GM12878 (cell line): Measurements from ENCODE around the gene INHBB. TPM values are rescaled to one million over a fixed set of nuclear protein-coding genes. Genes with fewer than 3 reads are reported as not detected.

Experiments
- BACH1 ChIP-seq: fragments of 450-650 bp; IDR thresholded peaks from 2 replicates; pipeline ENCODE4 v1.6.1; 2017; ENCODE audit warnings: mild to moderate bottlenecking, borderline replicate concordance
- CHD2 ChIP-seq: IDR thresholded peaks from 2 replicates; pipeline ENCODE4 v1.6.1; 2011; ENCODE audit warnings: low read depth, low read length, improper control_type of control experiment, borderline replicate concordance
- EP300 ChIP-seq, 2 experiments: fragments of 150-350 bp in 1 of 2; IDR thresholded peaks; 2 replicates each; pipeline ENCODE4 v1.6.1; 2011 to 2012; ENCODE audit warnings: low read depth in 2 of 2, low read length in 2 of 2, borderline replicate concordance in 1 of 2, improper control_type of control experiment in 1 of 2, inconsistent platforms in 1 of 2; ENCODE audit not compliant: control insufficient read depth in 1 of 2
- ESRRA ChIP-seq: IDR thresholded peaks from 2 replicates; pipeline ENCODE4 v1.6.1; 2012; ENCODE audit warnings: mild to moderate bottlenecking, low read length, improper control_type of control experiment
- JUNB ChIP-seq: IDR thresholded peaks from 2 replicates; pipeline ENCODE4 v1.6.1; 2016; ENCODE audit warnings: antibody characterized with exemption, mild to moderate bottlenecking
- NRF1 ChIP-seq: conservative IDR thresholded peaks from 2 replicates; pipeline ENCODE4 v1.6.1; 2011; ENCODE audit warnings: mild to moderate bottlenecking, low read depth, low read length, improper control_type of control experiment
- POLR2AphosphoS5 ChIP-seq: IDR thresholded peaks from 2 replicates; pipeline ENCODE4 v1.6.1; 2011; ENCODE audit warnings: mild to moderate bottlenecking, low read length, inconsistent platforms
- RBBP5 ChIP-seq: fragments of 200-600 bp; sonication (generic); conservative IDR thresholded peaks from 2 replicates; pipeline ENCODE4 v1.6.1; 2016
- SREBF1 ChIP-seq: IDR thresholded peaks from 2 replicates; pipeline ENCODE4 v1.6.1; 2012; ENCODE audit warnings: mild to moderate bottlenecking, low read length
- SUZ12 ChIP-seq: fragments of 200-600 bp; sonication (generic); IDR thresholded peaks from one replicate; pipeline ENCODE4 v1.6.1; 2018; ENCODE audit warnings: antibody characterized with exemption, mild to moderate bottlenecking; ENCODE audit not compliant: unreplicated experiment
- YY1 ChIP-seq: IDR thresholded peaks from 2 replicates; pipeline ENCODE4 v1.6.1; 2011; ENCODE audit warnings: low read depth, mild to moderate bottlenecking, low read length
- ZBTB40 ChIP-seq: fragments of 450-650 bp; IDR thresholded peaks from 2 replicates; pipeline ENCODE4 v1.6.1; 2016; ENCODE audit warnings: mild to moderate bottlenecking, moderate library complexity, borderline replicate concordance
- ZNF592 ChIP-seq: fragments of 450-650 bp; IDR thresholded peaks from 2 replicates; pipeline ENCODE4 v1.6.1; 2017; ENCODE audit warnings: mild to moderate bottlenecking, moderate library complexity
- ZNF687 ChIP-seq: fragments of 450-650 bp; IDR thresholded peaks from 2 replicates; pipeline ENCODE4 v1.6.1; 2017; ENCODE audit warnings: mild to moderate bottlenecking, moderate library complexity
- polyA plus RNA-seq, 11 experiments: library from polyadenylated mRNA; depleted of rRNA in 4 of 11; unstranded in 6 of 11; stranded (reverse) in 5 of 11; fragments of >200 nt; fragmentation: Nextera tagmentation in 4 of 11; fragmentation: Illumina TruSeq in 1 of 11; extraction: Ambion mirVana in 4 of 11; extraction: Trizol in 1 of 11; gene quantifications; 1 replicate in 1 of 11; 2 replicates in 10 of 11; pipeline versions ENCODE4 v1.2.1 to v1.2.3, GENCODE V29; 2011 to 2016; ENCODE audit warnings: inconsistent platforms in 2 of 11, missing spikeins in 2 of 11, low read depth in 1 of 11
- total RNA-seq, 4 experiments: library from RNA; depleted of rRNA in 3 of 4; stranded (reverse); fragments of >200 nt in 3 of 4; fragmentation: Illumina TruSeq in 1 of 4; extraction: Trizol in 1 of 4; gene quantifications; 2 replicates each; pipeline versions ENCODE4 v1.2.1 to v1.2.3, GENCODE V29; 2013 to 2021

The INHBB gene
- total and polyA plus RNA-seq, 10 of the 15 experiments (the other 5 are each of a cell fraction or from before 2014, with no cell fraction given) = 0.05 TPM; not detected in 9

GRCh38 chr2:120310136-120310535 lies 35.8 kb upstream of the INHBB start (continued):
- no peak for TF ChIP-seq ZNF592
- no peak for TF ChIP-seq POLR2AphosphoS5
- TF ChIP-seq BACH1 = no peak
- TF ChIP-seq EP300 (IDR thresholded peaks at IDR 0.05; ENCODE audit: borderline replicate concordance in 1 of 2, control insufficient read depth in 1 of 2, low read depth in 2 of 2, low read length in 2 of 2) = peak; percentile 73 to 78; a peak in 3 of 4 replicates
- TF ChIP-seq ZNF687 = no peak
- no peak for TF ChIP-seq SUZ12
- TF ChIP-seq RBBP5 = no peak
- no peak for TF ChIP-seq ZBTB40
- TF ChIP-seq NRF1 = no peak
- peak; percentile 23; the same call in 1 of the 2 replicates for TF ChIP-seq YY1
- peak; percentile 30; the same call in 1 of the 2 replicates for TF ChIP-seq CHD2
- TF ChIP-seq JUNB = peak; percentile 39; the same call in 1 of the 2 replicates
- no peak for TF ChIP-seq ESRRA
- TF ChIP-seq SREBF1 = no peak
